GM21360 (cell line): ENCODE data around the gene CNTN1.

Experiments used
- ATAC-seq: cut with Tn5 transposase; IDR thresholded peaks from one replicate; pipeline ENCODE4 v1.9.1; 2021; ENCODE audit warnings: mild to moderate bottlenecking, moderate library complexity; ENCODE audit not compliant: unreplicated experiment

Gene CNTN1

DNA sequence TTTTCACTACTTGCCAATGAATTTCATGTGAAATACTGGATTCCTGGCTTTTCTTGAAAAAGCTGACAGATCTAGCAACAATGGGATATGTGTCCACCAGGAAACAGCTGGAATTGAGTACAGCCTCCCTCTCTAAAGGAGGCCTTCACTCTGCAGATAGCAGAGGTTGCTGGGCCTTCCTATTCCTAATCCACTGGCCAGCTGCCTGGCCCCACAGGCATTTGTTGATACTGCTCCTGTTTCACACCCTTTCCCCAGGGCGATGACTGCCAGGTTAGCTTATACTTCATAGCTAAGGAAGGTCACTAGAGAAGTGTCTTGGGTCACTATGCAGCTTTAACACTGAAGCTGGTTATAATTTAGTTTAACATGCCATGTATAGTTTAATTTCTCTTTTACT lies 408.3 kb downstream of the CNTN1 start:
- ATAC-seq, result no peak

GRCh38 chr12:41101806-41102205 lies 409.6 kb downstream of the CNTN1 start:
- no peak for ATAC-seq

DNA sequence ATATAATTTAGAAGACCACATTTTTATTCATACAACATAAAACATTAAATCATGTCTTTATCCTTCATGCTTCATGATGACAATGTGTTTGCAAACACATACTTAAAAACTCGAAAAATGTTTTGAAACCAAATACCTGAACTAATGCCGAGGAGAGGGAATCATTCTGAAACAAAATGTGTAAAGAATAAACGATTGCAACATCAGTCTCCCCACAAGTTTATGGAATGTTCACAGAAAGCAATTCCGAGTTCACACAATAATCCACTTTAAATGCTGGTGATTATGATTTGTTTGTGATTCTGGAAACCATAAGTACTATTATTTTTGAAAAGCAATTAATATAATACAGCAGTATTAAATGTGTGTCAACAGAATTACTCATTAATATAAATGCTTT lies 411.4 kb downstream of the CNTN1 start:
- ATAC-seq, result no peak

GRCh38 chr12:41106315-41106714 lies 414.1 kb downstream of the CNTN1 start:
- no peak for ATAC-seq

GRCh38 chr12:41108032-41108431 lies 415.8 kb downstream of the CNTN1 start:
- no peak for ATAC-seq

GRCh38 chr12:41112903-41113302 lies 420.7 kb downstream of the CNTN1 start:
- ATAC-seq, result no peak

DNA sequence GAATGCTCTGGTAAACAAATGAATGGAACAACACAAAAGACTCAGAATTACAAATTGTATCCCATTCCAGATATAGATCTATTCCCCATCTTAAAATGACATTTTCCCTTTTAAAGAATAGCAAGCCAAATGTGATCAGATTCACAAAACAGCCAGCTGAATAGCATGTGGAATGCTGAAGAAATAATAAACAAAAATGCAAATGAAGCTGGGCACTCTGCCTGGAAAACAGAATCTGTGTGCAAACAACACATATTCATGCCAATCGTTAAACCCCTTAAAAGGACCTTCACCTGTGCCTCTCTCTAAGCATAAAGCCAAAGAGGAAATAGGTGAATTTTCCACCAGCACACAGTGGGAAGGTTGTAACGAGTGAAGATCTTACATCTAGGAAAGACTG lies 428.0 kb downstream of the CNTN1 start:
- ATAC-seq, result no peak

- no peak for ATAC-seq
Measured at GRCh38 chr12:41121374-41121773, 429.1 kb downstream of the CNTN1 start.
